Activated CD8-positive, alpha-beta memory T cell treated with anti-CD3 and anti-CD28 coated beads for 36 hours (primary cell): ENCODE results near the gene PLIN5. TPM values are rescaled to one million over a fixed set of nuclear protein-coding genes. Genes with fewer than 3 reads are reported as not detected.
"Not testable (repeated sequence)": the region's sequence is repeated elsewhere in the genome, so short reads cannot be mapped to it uniquely, and the experiment has no call there.

Experiments
- CTCF ChIA-PET: fragments of 350-600 bp; sonication (Branson Sonifier 250); formaldehyde crosslinking; loops from one replicate; lab custom pipeline; 2021; ENCODE audit warnings: antibody characterized with exemption; lab: Charles Lee
- POLR2A ChIA-PET: fragments of 350-600 bp; sonication (Branson Sonifier 250); formaldehyde crosslinking; loops from one replicate; lab custom pipeline; 2021; ENCODE audit warnings: antibody characterized with exemption; lab: Charles Lee
- total RNA-seq, 2 experiments: library from RNA; stranded (reverse); gene quantifications; one replicate each; pipeline ENCODE4 v1.2.3, GENCODE V29; 2021

PLIN5 gene
- total RNA-seq, 2 experiments from 2014 or later: not detected

DNA sequence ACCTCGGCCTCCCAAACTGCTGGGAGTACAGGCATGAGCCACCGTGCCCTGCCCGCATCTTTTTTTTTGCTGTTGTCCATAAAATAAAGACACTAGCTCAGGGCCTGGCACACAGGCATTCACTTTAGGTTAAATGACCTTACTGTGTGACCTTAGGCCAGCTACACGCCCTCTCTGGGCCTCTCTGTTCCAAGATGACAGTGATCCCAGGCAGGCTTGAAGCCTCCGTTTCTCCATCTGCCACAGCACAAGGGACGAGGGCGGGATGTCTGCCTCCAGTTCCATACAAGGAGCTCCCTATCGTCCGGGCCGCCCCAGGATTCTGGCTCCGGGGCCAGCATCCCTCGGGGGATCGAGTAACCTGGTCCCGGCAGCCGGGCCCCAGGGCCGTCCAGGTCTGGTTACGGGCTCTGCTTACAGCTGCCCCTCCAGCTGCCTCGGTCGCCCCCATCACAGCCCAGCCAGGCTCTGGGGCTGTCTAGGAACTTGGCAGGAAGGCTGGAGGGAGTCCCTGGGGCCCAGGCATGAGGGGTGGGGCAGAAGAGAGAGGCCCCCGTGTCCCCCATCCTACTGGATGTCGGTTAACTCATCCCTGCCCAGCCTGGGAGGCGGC lies 36.4 kb upstream of the PLIN5 start:
- CTCF ChIA-PET: interaction anchor here (0.7 to 6.3 kb wide), 5 partner anchors 22 to 66 kb away, joined by 3 to 44 read pairs (median 7); no protein-coding TSS in a partner anchor
- POLR2A ChIA-PET: no interaction called here

DNA sequence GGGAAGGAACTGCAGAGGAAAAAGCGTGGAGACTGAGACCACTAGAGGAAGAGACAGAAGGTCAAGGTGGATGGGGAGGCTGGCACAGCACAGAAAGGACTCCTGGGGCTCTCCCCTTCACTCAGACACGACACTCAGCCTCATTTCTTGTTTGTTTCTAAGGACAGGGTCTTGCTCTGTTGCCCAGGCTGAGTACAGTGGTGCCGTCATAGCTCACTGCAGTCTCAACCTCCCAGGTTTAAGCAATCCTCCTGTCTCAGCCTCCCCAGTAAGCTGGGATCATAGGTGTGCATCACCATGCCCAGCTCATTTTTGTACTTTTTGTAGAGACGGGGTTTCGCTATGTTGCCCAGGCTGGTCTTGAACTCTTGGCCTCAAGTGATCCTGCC lies 35.9 kb upstream of the PLIN5 start:
- ChIA-PET POLR2A (no interaction called here), CTCF (interaction anchor here (0.6 to 6.3 kb wide), 5 partner anchors 12 to 183 kb away, joined by 3 to 44 read pairs (median 6); partner anchors contain the start of gene SEMA6B)

DNA sequence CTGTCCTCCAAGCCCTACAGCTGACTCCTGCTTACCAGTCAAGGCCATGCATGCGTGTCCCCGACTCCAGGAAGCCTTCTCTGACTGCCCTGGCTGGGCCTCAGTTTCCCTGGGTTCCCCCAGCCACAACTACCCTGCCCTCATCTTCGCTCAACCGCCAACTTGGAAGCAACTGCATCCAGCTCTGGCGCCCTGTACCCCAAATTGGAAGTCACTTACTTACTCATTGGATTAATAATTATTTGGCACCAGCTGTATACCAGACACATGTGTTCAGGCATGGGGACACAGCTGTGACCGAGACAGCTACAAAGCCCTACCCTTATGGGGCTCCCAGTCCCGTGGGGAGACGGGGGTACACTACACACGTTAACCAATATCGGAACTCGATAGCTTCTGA lies 35.4 kb upstream of the PLIN5 start:
- CTCF ChIA-PET: interaction anchor here (0.6 to 6.3 kb wide), 6 partner anchors 11 to 307 kb away, joined by 3 to 44 read pairs (median 5); partner anchors contain the start of gene SEMA6B
- POLR2A ChIA-PET: no interaction called here

DNA sequence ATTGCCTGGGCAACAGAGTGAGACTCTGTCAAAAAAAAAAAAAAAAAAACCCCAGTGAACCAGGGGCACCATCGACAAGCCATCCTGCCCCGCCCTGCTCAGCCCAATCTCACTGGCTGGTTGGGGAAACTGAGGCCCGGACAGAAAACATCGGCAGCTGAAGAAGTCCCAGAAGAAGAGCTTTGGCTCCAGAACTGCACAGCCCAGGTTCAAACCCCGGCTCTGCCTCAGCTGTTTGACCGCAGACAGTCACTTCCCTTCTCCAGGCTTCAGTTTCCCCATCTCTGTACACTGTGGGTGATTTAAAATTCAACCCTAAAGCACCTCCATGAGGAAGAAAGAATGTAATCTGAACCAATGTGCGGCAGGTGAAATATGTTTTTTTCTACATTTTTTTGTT lies 33.9 kb upstream of the PLIN5 start:
- CTCF ChIA-PET: interaction anchor here (1.0 to 6.3 kb wide), 5 partner anchors 10 to 68 kb away, joined by 3 to 44 read pairs (median 5); partner anchors contain the start of gene SEMA6B
- POLR2A ChIA-PET: no interaction called here

DNA sequence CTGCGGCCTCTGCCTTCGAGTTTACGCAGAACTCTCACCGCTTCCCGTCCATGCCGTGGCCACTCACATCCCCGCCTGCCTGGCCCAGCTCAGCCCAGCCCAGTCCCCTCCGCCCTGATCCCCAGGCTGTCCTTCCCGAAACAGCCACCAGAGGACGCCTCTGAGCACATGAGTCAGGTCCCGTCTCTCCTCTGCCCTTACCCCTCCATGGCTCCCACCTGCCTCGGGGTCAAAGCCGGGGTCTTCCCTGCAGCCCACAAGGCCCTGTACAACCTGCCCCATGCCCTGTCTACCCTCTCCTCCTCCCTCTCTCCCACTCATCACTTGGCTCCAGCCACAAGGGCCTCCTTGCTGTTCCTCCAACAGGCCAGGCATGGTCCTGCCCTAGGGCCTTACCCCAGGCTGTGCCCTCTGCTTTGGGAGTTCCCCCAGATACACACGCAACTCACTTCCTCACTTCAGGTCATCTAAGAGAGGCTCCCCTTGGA lies 32.6 kb upstream of the PLIN5 start:
- ChIA-PET CTCF (interaction anchor here (0.8 to 6.3 kb wide), 5 partner anchors 20 to 73 kb away, joined by 3 to 44 read pairs (median 4); no protein-coding TSS in a partner anchor), POLR2A (no interaction called here)

DNA sequence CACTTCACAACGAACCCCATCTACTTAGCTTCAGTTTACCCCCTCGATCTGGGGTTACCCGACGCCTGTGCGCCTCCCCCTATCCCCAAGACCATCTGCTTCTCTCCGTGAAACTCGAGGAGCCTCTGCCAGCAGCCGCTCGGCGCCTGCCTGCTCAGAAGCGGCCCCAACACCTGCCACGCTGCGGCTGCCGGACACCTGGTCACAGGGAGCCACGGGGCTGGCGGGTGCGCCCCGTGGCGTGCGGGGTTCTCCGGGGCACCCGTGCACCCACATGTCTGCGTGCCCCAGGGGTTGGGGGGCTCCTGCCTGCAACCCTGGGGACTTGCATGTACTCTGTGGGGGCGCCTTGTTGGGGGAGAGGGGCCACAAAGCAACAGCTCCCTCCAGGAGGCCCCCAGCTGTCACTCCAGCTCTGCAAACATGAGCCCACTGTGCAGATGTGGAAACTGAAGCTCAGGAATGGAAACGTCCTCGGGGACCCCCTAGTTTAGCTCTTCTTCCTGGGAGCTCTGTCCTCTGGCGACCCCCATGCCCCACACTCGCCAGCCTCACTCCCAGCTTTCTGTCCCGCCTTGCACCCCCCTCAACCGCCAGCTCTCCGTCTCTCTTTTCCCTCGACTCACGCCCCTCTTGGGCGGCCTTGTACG lies 31.5 kb upstream of the PLIN5 start:
- ChIA-PET CTCF (interaction anchor here (0.6 to 6.3 kb wide), 5 partner anchors 44 to 74 kb away, joined by 3 to 44 read pairs (median 4); no protein-coding TSS in a partner anchor), POLR2A (interaction anchor here (0.5 kb wide), 1 partner anchor 145 kb away, joined by 4 read pairs; no protein-coding TSS in a partner anchor)

DNA sequence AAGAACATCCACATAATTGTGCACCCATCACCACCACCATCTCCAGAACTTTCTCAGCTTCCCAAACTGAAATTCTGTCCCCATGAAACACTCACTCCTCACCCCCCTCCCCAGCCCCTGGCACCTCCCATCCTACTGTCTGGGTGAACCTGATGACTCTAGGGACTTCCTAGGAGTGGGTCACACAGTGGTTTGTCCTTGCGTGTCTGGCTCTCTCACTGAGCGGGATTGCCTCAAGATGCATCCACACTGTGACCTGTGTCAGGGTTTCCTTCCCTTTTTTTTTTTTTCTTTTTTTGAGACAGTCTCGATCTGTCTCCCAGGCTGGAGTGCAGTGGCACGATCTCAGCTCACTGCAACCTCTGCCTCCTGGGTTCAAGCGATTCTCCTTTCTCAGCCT lies 28.5 kb upstream of the PLIN5 start:
- CTCF ChIA-PET, POLR2A ChIA-PET: not testable (repeated sequence)

DNA sequence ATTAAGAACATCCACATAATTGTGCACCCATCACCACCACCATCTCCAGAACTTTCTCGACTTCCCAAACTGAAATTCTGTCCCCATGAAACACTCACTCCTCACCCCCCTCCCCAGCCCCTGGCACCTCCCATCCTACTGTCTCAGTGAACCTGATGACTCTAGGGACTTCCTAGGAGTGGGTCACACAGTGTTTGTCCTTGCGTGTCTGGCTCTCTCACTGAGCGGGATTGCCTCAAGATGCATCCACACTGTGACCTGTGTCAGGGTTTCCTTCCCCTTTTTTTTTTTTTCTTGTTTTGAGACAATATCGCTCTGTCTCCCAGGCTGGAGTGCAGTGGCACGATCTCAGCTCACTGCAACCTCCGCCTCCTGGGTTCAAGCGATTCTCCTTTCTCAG lies 27.1 kb upstream of the PLIN5 start:
- CTCF ChIA-PET, POLR2A ChIA-PET: not testable (repeated sequence)

DNA sequence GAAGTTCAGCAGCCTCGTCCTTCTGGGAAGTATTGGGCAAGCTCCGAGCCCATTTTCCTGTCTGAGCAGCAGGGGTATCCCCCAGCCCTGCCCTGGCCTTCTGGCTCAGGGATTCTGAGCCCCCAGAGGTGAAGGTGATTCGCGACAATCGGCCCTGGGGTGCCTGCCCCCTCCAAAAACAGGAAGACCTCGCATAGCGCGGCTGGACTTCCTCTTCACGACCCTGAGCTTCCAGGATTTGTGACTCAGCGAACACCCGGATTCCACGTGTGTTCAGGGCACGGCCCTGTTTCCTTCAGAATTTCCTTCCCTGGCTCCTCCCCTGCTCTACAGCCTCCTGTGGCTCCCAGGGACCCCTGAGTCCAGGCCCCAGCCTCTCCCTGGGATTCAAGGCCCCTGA lies 24.5 kb upstream of the PLIN5 start, which contains the start of gene SEMA6B:
SEMA6B (minus strand) TSS at position 116 of the 400 bp plus-strand sequence. CDS start 1,227 bp downstream, outside the sequence.
- CTCF ChIA-PET: interaction anchor here (0.6 to 2.7 kb wide), 5 partner anchors 10 to 327 kb away, joined by 3 to 10 read pairs (median 3); no protein-coding TSS in a partner anchor

DNA sequence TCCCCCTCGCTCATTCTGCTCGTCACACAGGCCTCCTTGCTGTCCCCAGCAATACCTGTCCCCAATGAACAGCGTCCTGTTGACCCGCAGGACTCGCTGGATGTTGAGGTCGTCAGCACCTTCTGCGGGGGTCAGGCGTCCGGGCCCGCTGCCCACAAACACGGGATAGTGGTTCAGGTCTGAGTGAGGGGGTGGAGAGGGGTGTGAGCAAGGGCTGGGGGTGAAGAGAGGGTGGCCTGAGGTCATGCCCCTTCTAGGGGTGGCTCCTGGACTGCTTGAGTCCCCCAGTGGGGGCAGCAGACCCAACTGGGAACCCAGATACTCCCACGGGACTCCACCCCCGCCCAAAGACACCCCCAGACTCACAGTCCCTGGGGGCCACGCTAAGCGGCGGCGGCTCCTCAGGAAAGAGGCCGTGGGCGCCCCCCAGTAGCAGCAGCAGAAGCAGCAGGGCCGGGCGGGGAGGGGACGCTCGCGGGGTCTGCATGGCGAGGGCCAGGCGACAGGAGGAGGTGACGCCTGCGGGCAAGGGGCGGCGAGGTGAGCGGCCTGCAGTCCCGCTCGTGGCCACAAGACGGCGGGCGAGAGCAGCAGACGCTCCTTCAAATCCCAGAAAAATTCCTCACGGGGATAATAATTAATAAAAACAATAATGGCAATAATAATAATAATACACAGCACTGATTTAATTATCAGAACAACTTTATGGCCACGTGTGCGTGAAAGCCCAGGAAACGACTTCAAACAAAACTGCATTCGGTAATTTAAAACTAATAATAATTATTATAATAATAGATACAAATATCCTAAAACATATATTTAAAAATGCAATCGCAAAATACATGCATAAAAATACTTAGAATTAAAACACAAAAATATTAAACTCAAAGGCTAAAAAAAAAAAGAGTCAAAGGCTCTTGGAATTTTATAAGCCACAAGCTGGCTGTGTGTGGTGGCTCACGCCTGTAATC lies 23.2 kb upstream of the PLIN5 start:
- ChIA-PET POLR2A (no interaction called here), CTCF (interaction anchor here (1.0 to 2.7 kb wide), 4 partner anchors 12 to 78 kb away, joined by 3 to 10 read pairs (median 4); no protein-coding TSS in a partner anchor)

More for the DNA sequence above, 24.5 kb upstream of the PLIN5 start, which contains the start of gene SEMA6B:
- POLR2A ChIA-PET: no interaction called here

DNA sequence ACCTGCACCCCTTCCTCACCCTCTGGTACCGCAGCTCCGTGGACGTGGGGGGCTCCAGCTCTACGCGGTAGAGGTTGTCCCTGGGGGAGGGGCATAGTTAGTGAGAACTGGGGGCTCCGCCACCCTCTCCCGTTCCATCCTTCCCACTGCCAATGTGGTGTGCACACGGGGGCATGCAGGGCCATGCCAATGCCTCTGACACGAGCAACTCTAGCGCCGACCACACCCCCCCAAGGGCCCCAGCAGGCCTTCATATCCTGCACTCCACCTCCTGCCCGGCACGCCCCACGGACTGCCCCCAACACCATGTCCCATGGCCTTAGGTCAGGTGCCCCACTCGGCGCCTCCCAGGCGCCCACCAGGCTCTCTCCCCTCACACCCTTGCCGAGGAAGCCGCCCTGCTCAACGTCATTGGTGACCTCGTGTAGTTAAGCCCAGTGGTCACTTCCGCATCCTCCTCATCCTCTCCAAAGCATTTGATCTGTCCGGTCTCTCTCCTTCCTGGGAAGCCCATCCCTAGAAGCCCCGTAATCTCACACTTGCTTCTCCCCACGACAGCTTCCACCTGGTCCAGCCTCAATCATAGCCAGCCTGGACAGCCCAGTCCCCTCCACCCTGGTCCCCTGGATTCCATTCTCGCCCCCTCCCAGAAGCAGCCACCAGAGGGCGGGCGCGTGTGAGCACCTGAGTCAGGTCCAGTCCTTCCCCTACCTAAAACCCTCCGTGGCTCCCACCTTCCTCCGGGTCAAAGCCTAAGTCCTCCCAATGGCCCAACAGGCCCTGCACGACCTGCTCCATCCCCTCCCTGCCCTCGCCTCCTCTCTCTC lies 22.3 kb upstream of the PLIN5 start:
- POLR2A ChIA-PET: no interaction called here
- CTCF ChIA-PET: no interaction called here

DNA sequence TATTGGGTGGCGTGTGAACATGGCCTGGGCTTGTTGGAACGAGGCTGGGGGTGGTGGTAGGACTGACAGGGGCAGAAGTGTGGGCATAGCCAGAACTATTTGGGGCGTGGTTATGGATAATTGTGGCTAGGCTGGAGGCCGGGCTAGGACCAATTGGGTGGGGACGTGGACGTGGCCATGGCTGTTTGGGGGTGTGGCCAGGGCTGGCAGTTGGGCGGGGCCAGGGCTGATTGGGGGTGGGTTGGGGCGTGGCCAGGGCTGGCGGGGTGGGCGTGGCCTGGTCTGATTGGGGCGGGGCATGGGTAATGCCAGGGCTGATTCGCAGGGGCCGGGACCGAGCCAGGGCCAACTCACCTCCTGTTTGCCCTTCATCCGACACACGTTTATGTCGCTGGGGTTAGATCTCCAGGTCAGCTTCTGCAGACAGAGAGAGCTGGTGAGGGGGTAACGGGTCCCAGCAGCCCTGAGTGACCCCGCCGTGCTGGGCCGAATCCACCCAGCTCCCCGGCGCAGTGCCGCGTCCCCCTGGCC lies 21.6 kb upstream of the PLIN5 start:
- POLR2A ChIA-PET: no interaction called here
- CTCF ChIA-PET: no interaction called here

DNA sequence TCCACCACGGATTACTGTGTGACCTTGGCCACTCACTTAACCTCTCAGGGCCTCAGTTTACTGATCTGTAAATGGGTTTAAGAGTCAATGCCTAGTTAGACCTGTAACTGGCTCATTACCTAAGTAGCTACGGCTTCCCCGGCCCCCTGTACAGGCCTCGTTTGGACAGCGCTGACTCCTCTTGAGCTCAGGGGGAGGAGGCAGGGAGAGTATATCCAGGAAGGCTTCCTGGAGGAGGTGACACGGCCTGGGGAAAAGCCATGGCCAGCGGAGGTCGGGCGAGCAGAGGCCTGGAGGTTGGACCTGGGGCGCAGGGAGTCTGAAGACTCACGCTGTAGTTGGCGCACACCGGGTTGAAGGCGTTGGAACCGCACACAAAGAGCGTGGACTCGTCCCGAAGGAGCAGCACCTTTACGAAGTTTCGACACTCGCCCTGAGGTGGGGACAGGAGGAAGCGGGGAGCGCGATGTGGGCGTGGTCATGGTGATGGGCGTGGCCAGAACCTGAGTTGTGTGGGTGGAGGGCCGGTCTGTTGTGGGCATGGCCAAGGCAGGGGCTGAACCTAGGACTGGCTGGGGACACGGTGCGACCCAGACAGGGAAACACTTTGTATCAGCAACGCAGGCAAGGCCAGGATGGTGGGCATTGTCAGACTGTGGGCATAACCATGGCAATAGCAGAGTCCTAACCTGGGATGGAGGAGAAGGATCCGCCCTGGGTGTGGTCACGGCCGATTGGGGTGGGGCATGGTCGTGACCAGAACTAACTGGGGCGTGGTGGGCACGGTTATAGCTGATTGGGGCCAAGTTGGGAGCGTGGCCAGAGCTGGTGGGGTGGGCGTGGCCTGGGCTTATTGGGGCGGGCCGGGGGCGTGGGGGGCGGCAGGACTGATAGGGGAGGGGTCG lies 20.9 kb upstream of the PLIN5 start:
- POLR2A ChIA-PET: no interaction called here
- CTCF ChIA-PET: no interaction called here

DNA sequence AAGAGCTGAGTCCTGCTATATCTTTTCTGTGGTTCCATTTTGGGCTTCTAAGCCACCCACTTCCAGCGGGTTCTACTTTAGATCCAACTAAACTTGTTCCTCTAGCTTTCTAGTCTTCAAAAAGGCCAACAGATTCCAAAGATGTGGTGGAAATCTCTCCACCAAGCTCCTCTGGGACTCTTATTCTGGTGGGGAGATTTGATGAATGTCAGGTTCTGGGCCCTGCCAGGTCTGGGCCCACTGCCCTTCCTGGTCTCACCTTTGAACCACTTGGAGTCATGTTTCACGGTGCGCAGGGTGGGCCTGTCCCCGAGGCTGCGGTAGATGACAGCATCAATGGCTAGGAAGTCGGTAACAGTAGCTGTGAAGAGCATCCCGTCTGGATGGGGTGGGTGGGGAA lies 19.7 kb upstream of the PLIN5 start:
- POLR2A ChIA-PET: no interaction called here
- CTCF ChIA-PET: interaction anchor here (0.9 kb wide), 2 partner anchors 30 to 82 kb away, joined by 3 to 4 read pairs; no protein-coding TSS in a partner anchor

DNA sequence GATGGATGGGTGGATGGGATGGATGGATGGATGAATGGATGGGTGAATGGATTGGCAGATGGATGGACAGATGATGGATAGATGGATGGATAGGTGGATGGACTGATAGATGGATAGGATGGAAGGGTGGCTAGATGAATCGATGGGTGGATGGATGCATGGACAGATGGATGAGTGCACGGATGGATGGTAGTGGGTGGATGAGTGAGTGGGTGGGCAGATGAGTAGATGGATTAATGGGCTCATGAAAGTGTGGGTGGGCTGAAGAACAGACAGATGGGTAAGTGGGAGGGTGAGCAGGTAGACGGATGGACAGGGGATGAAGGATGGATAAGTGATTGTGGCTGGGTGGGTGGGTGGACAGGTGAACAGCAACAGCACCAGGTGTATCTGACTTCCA lies 18.8 kb upstream of the PLIN5 start:
- CTCF ChIA-PET: no interaction called here

DNA sequence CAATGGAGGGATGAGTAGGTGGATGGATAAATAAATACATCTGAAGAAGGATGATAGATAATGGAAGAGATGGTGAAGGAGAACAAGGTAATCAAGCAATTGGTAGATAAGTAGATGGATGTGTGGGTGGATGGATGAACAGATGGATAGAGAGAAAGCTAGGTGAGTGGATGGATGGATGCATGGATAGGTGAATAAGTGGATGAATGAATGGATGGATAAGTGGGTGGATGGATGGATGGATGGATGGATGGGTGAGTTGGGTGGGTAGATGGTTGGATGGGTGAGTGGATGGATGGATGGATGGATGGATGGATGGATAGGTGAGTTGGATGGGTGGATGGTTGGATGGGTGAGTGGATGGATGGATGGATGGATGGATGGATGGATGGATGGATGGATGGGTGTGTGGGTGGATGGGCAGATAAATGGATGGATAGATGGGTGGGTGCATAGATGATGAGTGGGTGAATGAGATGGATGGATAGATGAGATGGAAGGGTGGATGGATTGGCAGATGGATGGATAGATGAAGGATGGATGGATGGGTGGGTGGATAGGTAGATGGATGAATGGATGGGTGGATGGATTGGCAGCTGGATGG lies 18.2 kb upstream of the PLIN5 start:
- CTCF ChIA-PET: no interaction called here
- POLR2A ChIA-PET: no interaction called here

More for the DNA sequence above, 18.8 kb upstream of the PLIN5 start:
- POLR2A ChIA-PET: no interaction called here

DNA sequence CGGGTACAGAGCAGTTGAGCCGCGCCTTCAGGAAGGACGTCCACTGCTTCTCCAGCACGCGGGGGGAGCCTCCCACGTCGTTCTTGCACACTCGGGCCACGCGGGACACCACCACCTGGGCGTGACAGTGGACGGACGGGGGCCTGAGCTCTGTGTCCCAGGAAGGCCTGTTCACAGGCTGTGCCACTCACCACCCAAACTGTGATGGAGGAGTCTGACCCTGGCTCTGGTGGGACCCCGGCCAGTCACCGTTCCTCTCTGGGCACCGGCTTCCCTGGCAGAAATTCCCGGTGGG lies 17.4 kb upstream of the PLIN5 start:
- ChIA-PET CTCF (no interaction called here), POLR2A (no interaction called here)
